Thoracic aorta (tissue), 2 donors: ENCODE results near the gene R3HDM1. TPM values are rescaled to one million over a fixed set of nuclear protein-coding genes. Genes with fewer than 3 reads are reported as not detected.

Source experiments
- ATAC-seq: fragments of 150-250 bp; one replicate; pipeline ENCODE4 v1.8.0; 2017; ENCODE audit warnings: low read depth; ENCODE audit not compliant: insufficient number of reproducible peaks, low FRiP score
- DNase-seq: peaks from one replicate; pipeline ENCODE4 v3.0.0-alpha.2; 2020; ENCODE audit warnings: low spot score
- H3K27ac ChIP-seq, 2 donors: fragments of 200-600 bp; sonication (generic); 1 replicate in 1 of 2; 2 replicates in 1 of 2; pipeline ENCODE4 v1.5.1; 2016; ENCODE audit warnings: mild to moderate bottlenecking in 2 of 2, moderate library complexity in 2 of 2
- H3K27me3 ChIP-seq: fragments of 200-600 bp; sonication (generic); replicated peaks from 2 replicates; pipeline ENCODE4 v1.6.0; 2016; ENCODE audit warnings: mild to moderate bottlenecking; ENCODE audit not compliant: insufficient read depth
- H3K36me3 ChIP-seq: fragments of 200-600 bp; sonication (generic); one replicate; pipeline ENCODE4 v1.5.1; 2016
- H3K4me1 ChIP-seq, 2 donors: fragments of 200-600 bp; sonication (generic); 1 replicate in 1 of 2; 2 replicates in 1 of 2; pipeline versions ENCODE4 v1.5.1 to v1.6.0; 2016; ENCODE audit warnings: low read depth in 2 of 2, mild to moderate bottlenecking in 1 of 2; ENCODE audit not compliant: control insufficient read depth in 1 of 2
- H3K4me3 ChIP-seq: fragments of 200-600 bp; sonication (generic); 2 replicates; pipeline ENCODE4 v1.5.1; 2016; ENCODE audit warnings: mild to moderate bottlenecking
- H3K9me3 ChIP-seq: fragments of 200-600 bp; sonication (generic); 2 replicates; pipeline ENCODE4 v1.5.1; 2016
- CTCF ChIP-seq: fragments of 200-600 bp; sonication (generic); IDR thresholded peaks from one replicate; pipeline ENCODE4 v1.5.1; 2019; ENCODE audit warnings: antibody characterized with exemption
- total RNA-seq, 2 donors: library from RNA; depleted of rRNA; stranded (reverse); fragments of >200 nt; gene quantifications; one replicate each; pipeline versions ENCODE4 v1.1.0 to v1.2.3, GENCODE V29; 2016

The R3HDM1 gene
- total RNA-seq = 10 to 100 TPM; 29.8 to 76.6 TPM

GRCh38 chr2:135531231-135532197, at the start of gene R3HDM1:
Gene R3HDM1, plus strand, starts transcription at chr2:135531484. Its CDS starts 73,362 bp downstream, at chr2:135604846.
- no peaks in the 10 kb centered on the region for H3K36me3 ChIP-seq
- TF ChIP-seq CTCF = no peak
- H3K27me3 ChIP-seq = no peaks in the 10 kb centered on the region
- peak; percentile 99 for ATAC-seq
- peak within 1 kb of the TSS; percentile 87 to 97 for H3K27ac ChIP-seq
- H3K4me3 ChIP-seq = peak within 1 kb of the TSS; percentile 83
- peak; percentile 99 for DNase-seq
- H3K9me3 ChIP-seq = no peaks in the 10 kb centered on the region
- H3K4me1 ChIP-seq = peaks cover 10 to 20% of the 10 kb centered on the region in 2 donors

GRCh38 chr2:135485441-135485840, 45.8 kb upstream of the R3HDM1 start:
- ATAC-seq = no peak
- H3K27me3 ChIP-seq = no peaks in the 10 kb centered on the region
- peaks cover 4% of the 10 kb centered on the region for H3K36me3 ChIP-seq
- no peaks in the 10 kb centered on the region for H3K9me3 ChIP-seq
- no peak overlapping the region for H3K4me3 ChIP-seq
- no peak for DNase-seq
- H3K27ac ChIP-seq = no peak overlapping the region
- no peaks in the 10 kb centered on the region for H3K4me1 ChIP-seq
- TF ChIP-seq CTCF = no peak

GRCh38 chr2:135490376-135490775, 40.9 kb upstream of the R3HDM1 start:
- peaks cover 4% of the 10 kb centered on the region for H3K36me3 ChIP-seq
- H3K4me1 ChIP-seq = no peaks in the 10 kb centered on the region
- no peak for DNase-seq
- ATAC-seq = no peak
- no peaks in the 10 kb centered on the region for H3K9me3 ChIP-seq
- no peak overlapping the region for H3K4me3 ChIP-seq
- TF ChIP-seq CTCF = no peak
- no peaks in the 10 kb centered on the region for H3K27me3 ChIP-seq
- no peak overlapping the region for H3K27ac ChIP-seq

GRCh38 chr2:135494503-135494902, 36.8 kb upstream of the R3HDM1 start:
- DNase-seq = no peak
- no peak overlapping the region for H3K4me3 ChIP-seq
- no peak for ATAC-seq

More at GRCh38 chr2:135494503-135494902, 36.8 kb upstream of the R3HDM1 start:
- no peaks in the 10 kb centered on the region for H3K4me1 ChIP-seq
- no peak overlapping the region for H3K27ac ChIP-seq
- no peaks in the 10 kb centered on the region for H3K36me3 ChIP-seq
- peaks cover 12% of the 10 kb centered on the region for H3K9me3 ChIP-seq
- TF ChIP-seq CTCF = no peak
- H3K27me3 ChIP-seq = no peaks in the 10 kb centered on the region
